ENCODE measurements around the gene RFNG. TPM values are rescaled to one million over a fixed set of nuclear protein-coding genes. Genes with fewer than 3 reads are reported as not detected.

Gene RFNG
- polyA plus RNA-seq, 1 experiment, result 11.8 TPM

DNA sequence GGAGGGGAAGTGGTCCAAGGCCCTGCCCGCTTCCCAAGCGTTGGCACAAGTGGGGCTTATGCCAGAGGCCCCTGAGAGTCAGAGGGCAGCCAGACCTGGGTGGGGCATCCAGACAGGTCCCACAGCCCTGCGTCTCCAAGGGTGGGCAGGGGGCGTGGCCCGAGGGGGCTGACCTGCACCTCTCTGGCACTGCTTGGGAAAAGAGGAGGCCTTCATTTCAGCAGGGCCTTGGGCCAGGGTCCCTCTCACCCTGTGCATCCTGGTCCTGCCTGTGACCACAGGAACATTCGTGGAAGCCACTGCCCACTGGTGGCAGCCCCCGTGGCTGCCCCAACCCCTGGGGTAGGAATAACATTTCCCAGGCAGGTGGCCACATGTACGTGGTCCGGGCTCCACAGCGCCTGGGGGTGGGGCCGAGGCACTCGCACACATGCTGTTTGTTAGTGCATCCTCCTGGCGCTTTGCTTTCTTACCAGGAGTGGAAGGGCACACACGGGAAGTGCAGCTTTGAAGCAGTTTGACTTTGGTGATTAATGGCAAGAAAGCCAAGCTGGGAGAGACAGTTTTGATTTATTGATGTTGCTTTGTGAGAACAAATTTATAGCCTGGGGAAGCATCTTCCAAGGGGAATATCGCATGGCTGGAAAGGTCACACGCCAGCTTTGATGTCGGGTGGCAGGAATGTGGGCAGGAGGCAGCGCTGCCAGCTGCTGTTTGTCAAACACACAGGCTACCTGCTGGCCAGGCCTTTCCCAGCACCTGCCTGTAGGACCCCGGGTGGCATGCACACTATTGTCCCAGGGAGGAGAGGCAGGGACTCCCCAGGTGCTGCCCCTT lies 33.2 kb downstream of the RFNG start:
- CTCF ChIA-PET, result interaction anchor here (4.5 kb wide), 1 partner anchor 59 kb away, joined by 34 read pairs; no protein-coding TSS in a partner anchor
- TF ChIP-seq CTCF (IDR thresholded peaks at IDR 0.05; ENCODE audit: low read depth, low read length), result no peak

GRCh38 chr17:82017612-82018151 lies 33.9 kb downstream of the RFNG start:
- Histone ChIP-seq H3K27ac (ENCODE audit: low read depth, low read length) (no peak overlapping the region), H3K4me3 (ENCODE audit: low read depth, low read length) (no peak overlapping the region), H3K9me3 (ENCODE audit: control insufficient read depth, insufficient read depth, low read length) (no peaks in the 10 kb centered on the region; the same call in 1 of the 2 replicates), H3K27me3 (ENCODE audit: control insufficient read depth, insufficient read depth, low read length) (no peaks in the 10 kb centered on the region)
- POLR2A ChIA-PET, result no interaction called here
- CTCF ChIA-PET, result no interaction called here
- DNase-seq (ENCODE audit: low read depth, low spot score), result no peak
- TF ChIP-seq CTCF (IDR thresholded peaks at IDR 0.05; ENCODE audit: low read depth, low read length), result no peak

More for the DNA sequence above, 33.2 kb downstream of the RFNG start:
- no peak overlapping the region for H3K27ac ChIP-seq (ENCODE audit: low read depth, low read length)
- no peak for DNase-seq (ENCODE audit: low read depth, low spot score)
- H3K9me3 ChIP-seq (ENCODE audit: control insufficient read depth, insufficient read depth, low read length), result no peaks in the 10 kb centered on the region; the same call in 1 of the 2 replicates
- no peaks in the 10 kb centered on the region for H3K27me3 ChIP-seq (ENCODE audit: control insufficient read depth, insufficient read depth, low read length)
- no peak overlapping the region for H3K4me3 ChIP-seq (ENCODE audit: low read depth, low read length)
- POLR2A ChIA-PET, result no interaction called here

- H3K9me3 ChIP-seq (ENCODE audit: control insufficient read depth, insufficient read depth, low read length), result no peaks in the 10 kb centered on the region; the same call in 1 of the 2 replicates
- no peak overlapping the region for H3K27ac ChIP-seq (ENCODE audit: low read depth, low read length)
- TF ChIP-seq CTCF (IDR thresholded peaks at IDR 0.05; ENCODE audit: low read depth, low read length), result no peak
- ChIA-PET CTCF (no interaction called here), POLR2A (interaction anchor here (0.7 kb wide), 1 partner anchor 38 kb away, joined by 4 read pairs; no protein-coding TSS in a partner anchor)
- no peaks in the 10 kb centered on the region for H3K27me3 ChIP-seq (ENCODE audit: control insufficient read depth, insufficient read depth, low read length)
- H3K4me3 ChIP-seq (ENCODE audit: low read depth, low read length), result no peak overlapping the region
- no peak for DNase-seq (ENCODE audit: low read depth, low spot score)
These were observed 34.6 kb downstream of the RFNG start for GRCh38 chr17:82016875-82017459.

GRCh38 chr17:82016061-82016874 lies 35.3 kb downstream of the RFNG start:
- no peak overlapping the region for H3K27ac ChIP-seq (ENCODE audit: low read depth, low read length)
- H3K4me3 ChIP-seq (ENCODE audit: low read depth, low read length), result no peak overlapping the region
- DNase-seq (ENCODE audit: low read depth, low spot score), result no peak
- no peaks in the 10 kb centered on the region for H3K27me3 ChIP-seq (ENCODE audit: control insufficient read depth, insufficient read depth, low read length)
- no peak for TF ChIP-seq CTCF (IDR thresholded peaks at IDR 0.05; ENCODE audit: low read depth, low read length)
- ChIA-PET CTCF (no interaction called here), POLR2A (interaction anchor here (0.7 kb wide), 1 partner anchor 37 kb away, joined by 4 read pairs; no protein-coding TSS in a partner anchor)
- H3K9me3 ChIP-seq (ENCODE audit: control insufficient read depth, insufficient read depth, low read length), result no peaks in the 10 kb centered on the region; the same call in 1 of the 2 replicates
